Heart left ventricle (tissue), 13 donors: ENCODE data around the gene MZB1.

Experiments used
- POLR2A ChIP-seq, 2 donors: fragments of 450-650 bp; IDR thresholded peaks; one replicate each; pipeline ENCODE4 v1.6.1; 2017; ENCODE audit warnings: antibody characterized with exemption in 2 of 2, mild to moderate bottlenecking in 2 of 2, moderate library complexity in 2 of 2
- TF ChIP-seq, protein P1 (sequence below), 12 donors: fragments of 200-600 bp; sonication (generic) in 4 of 12; IDR thresholded peaks; one replicate each; pipeline versions ENCODE4 v1.5.0 to v1.8.0; 2018 to 2022; ENCODE audit warnings: antibody characterized with exemption in 12 of 12, mild to moderate bottlenecking in 5 of 12
- donor health status: ischemic (EF 13 %, LVEDD 7.1; RV severe dilation, severe dysfunction).
- donor health status: DM: no; HTN: yes; CAD: no.
- donor health status: DM: no; HTN: no; CAD: no.
- donor health status: ischemic (EF 25% LVEDD 6.9; RV normal size, moderate dysfunction).
- donor health status: ischemic (EF 25% LVEDD 5.7; RV mildly dilated, moderate dysfunction).
- donor health status: ischemic (EF 35%, LVEDD 5.7; RV mildly dilated, moderate dysfunction).
- donor health status: nonischemic (EF 11% LVEDD 7.7; RV severe dilation, severe dysfunction).
- donor health status: DM: yes; HTN: yes; CAD: no.
- donor health status: PGD.
- donor health status: ischemic (EF 29% LVEDD 5.4; RV normal size, mild dysfunction).
- donor health status: nonischemic (EF 23%, LVEDD 6.1; RV moderate dilation, normal function).

DNA sequence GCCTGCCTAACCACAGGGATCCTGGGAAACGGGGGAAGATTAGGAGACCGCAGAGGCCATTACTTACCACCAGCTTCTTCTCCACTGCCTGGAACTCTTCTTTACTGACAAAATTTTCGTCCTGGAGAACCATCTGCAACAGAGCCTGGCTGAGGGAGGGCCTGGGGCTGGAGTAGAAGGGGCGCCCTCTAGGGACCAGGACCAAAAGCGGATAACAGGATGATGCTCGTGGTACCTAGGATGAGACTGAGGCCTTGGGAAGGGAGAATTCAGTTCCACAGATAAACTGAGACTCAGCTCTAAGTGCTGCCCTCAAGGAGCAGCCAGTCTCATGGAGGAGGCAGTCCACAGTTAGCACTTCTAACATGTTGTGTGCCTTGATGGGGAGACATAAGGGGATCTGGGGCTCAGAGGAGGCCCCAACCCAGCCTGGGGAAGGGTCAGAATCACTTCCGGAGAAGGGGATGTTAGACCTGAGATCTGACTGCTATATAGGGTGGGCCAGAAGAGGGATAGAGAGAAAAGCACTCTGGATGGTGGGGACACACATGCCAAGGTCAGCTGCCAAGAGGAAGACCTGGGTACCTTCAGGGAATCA, 12.9 kb upstream of the MZB1 start:
- TF ChIP-seq, protein P1, sequence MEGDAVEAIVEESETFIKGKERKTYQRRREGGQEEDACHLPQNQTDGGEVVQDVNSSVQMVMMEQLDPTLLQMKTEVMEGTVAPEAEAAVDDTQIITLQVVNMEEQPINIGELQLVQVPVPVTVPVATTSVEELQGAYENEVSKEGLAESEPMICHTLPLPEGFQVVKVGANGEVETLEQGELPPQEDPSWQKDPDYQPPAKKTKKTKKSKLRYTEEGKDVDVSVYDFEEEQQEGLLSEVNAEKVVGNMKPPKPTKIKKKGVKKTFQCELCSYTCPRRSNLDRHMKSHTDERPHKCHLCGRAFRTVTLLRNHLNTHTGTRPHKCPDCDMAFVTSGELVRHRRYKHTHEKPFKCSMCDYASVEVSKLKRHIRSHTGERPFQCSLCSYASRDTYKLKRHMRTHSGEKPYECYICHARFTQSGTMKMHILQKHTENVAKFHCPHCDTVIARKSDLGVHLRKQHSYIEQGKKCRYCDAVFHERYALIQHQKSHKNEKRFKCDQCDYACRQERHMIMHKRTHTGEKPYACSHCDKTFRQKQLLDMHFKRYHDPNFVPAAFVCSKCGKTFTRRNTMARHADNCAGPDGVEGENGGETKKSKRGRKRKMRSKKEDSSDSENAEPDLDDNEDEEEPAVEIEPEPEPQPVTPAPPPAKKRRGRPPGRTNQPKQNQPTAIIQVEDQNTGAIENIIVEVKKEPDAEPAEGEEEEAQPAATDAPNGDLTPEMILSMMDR (IDR thresholded peaks at IDR 0.05): peak in 10 of 12 donors; percentile 13 to 44 (median 28)
- TF ChIP-seq POLR2A (IDR thresholded peaks at IDR 0.05): no peak
